GM19193 (cell line): ENCODE results near the gene MAML3.

ENCODE experiments used
- POLR2A ChIP-seq: IDR thresholded peaks from 4 replicates; pipeline ENCODE4 v1.6.1; 2011; ENCODE audit not compliant: insufficient read depth, insufficient read length; ENCODE audit errors: extremely low read depth

The MAML3 gene

DNA sequence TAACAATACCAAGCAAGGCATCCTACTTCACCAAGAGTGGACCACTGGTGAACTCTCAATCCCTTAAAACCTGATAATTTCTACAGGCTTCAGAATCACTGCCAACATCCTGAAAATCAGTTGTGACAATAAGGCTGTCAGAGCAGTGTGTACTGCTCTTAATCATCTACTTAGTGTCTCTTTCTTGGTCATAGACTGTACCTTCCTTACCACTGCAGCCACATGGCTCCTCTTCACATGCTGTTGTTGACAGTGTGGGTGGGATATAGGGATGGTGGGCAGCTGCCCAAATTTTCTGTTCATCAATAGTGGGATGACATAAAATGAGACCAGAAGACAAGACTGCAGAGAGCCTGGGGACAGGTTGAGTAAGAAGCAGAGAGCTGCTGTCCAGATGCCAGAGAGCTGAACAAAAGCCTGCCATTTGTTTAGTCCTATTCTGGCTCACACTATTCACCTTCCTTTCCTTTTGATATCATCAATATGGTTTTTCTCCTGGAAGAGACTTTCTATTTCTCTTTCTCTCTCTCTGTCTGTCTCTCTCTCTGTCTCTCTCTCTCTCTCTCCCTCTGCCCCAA is 309.4 kb downstream of the MAML3 start:
- no peak for TF ChIP-seq POLR2A

DNA sequence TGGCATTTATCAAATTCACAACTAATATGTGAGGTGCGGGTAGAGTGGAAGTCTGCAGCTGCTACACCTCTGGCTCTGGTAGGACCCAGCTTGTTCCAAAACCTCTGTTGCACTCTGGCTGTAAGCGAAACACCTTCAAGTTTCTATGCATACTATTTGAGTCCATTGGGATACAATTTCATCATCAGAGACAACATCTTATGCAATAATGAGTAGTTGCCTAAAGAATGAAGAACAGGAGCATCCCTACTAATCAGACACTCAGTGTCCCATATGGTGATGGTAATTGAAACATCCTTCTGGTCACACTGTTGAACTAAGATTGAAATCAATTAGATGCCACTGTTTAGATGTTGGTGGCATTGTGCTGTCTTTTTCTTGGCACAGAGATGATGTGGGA is 309.9 kb downstream of the MAML3 start:
- TF ChIP-seq POLR2A, result no peak

GRCh38 chr4:139843641-139844040 is 310.3 kb downstream of the MAML3 start:
- no peak for TF ChIP-seq POLR2A

- no peak for TF ChIP-seq POLR2A
These were observed 312.4 kb downstream of the MAML3 start for GRCh38 chr4:139841464-139842195.

GRCh38 chr4:139840773-139841172 is 313.2 kb downstream of the MAML3 start:
- TF ChIP-seq POLR2A, result no peak

DNA sequence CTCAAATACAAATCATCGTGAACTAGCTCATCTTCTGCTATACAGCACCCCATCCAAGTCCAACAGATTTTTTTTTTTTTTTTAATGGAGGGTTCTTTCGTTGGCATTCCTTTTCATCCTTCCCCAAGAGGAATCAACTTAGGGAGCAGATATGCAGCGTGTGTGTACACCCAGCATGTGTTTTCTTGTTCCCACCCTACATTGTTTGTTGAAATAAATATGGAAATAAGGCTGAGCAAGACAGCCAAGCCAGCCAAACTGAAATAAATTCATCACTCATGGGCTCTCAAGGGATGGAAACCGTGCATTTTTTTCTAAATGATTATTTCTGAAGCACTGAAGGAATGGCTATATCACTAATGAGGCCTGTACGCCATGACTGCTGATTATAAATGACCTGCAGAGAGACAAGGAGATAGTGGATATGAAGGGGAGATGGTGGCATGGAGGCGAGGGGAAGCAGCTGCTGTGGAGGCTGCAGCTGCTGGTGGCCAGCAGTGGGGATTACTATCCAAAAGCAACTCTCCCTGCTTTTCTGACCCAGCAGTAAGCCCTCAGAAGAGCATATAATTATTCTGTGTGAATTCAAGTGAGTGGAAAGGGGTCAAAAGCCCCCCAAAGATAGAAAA is 314.5 kb downstream of the MAML3 start:
- TF ChIP-seq POLR2A, result no peak

- no peak for TF ChIP-seq POLR2A
These were observed 315.2 kb downstream of the MAML3 start for GRCh38 chr4:139838811-139839210.

- TF ChIP-seq POLR2A, result no peak
These were observed 319.0 kb downstream of the MAML3 start for GRCh38 chr4:139834981-139835391.

DNA sequence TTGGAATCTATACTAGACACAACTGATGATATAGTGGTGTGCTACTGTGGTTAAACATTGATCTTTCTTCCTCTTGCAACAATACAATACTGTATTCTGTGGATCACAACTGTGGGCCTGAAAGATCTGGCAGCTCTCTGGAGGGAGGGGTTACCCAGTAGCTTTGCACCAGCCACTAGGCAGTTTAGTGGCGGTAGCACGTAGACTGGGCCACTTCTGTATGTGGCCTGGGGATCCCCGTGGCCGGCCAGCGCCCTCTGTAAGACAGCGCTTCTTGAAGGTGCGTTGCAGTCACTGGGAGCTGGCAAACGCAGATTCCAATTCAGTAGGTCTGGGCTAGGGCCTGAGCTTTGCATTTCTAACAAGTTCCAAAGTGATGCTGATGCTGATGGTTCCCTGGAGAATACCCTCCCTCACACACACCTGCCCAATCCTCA is 319.7 kb downstream of the MAML3 start:
- no peak for TF ChIP-seq POLR2A

DNA sequence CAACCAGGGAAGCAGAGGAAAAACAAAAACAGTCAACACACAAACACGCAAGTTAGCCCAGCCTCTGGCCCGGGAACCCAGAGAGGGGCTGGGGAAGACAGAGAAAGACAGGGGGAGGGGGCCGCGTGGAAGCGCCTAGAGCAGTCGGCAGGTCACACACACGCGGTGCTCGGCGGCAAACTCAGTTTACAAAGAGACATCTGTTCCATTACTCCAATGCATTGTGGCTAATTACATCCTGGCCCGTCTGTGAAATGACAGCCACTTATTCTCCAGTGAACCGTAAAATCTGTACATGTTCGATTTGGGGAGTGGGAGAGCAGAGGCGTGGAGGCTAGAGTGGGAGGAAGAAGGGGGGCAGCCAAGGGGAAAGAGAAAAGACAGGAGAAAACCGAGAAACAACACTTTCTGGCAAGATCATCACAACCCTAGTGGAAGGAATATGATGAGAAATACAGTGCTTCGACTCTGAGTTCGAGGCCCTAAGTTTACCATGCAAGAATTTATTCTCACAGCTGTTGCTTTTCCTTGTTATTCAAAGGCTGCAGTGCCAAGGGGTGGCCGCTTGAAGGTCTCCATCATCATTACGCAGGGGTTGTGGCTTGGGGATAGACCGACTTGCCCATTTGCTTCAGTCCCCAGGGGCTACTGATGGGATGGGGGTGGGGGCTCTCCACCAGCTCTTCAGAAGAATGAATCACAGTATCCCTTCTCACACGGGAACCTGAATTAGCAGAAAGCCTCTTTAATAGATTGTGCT is 320.7 kb downstream of the MAML3 start:
- no peak for TF ChIP-seq POLR2A

DNA sequence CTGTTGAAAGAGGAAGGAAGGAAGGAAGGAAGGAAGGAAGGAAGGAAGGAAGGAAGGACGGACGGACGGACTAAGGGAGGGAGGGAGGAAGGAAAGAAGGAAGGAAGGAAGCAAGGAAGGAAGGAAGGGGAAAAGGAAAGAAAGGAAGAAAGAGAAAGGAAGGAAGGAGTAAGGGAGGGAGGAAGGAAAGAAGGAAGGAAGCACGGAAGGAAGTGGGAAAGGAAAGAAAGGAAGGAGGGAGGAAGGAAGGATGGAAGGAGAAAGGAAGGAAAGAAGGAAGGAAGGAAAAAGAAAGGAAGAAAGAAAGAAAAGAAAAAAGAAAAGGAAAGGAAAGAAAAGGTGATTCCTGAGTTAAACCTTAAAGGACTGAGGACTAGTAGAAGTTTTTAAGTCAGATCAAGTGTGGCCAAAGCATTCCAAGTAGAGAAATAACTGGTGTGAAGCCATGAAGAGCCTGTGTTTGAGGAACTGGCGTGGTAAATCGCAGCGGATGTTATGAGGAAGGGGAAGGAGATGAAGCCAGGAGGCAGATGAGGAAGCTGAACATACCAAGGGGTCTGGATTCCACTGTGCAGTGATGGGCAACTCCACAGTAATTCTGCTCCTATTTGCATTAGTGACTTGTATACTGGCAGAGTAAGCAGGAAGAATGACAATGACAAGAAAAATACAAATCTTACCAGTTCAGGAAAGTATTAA is 324.9 kb downstream of the MAML3 start:
- TF ChIP-seq POLR2A, result no peak

- TF ChIP-seq POLR2A, result no peak
These were observed 327.6 kb downstream of the MAML3 start for GRCh38 chr4:139826426-139826825.

GRCh38 chr4:139825523-139826014 is 328.4 kb downstream of the MAML3 start:
- no peak for TF ChIP-seq POLR2A

DNA sequence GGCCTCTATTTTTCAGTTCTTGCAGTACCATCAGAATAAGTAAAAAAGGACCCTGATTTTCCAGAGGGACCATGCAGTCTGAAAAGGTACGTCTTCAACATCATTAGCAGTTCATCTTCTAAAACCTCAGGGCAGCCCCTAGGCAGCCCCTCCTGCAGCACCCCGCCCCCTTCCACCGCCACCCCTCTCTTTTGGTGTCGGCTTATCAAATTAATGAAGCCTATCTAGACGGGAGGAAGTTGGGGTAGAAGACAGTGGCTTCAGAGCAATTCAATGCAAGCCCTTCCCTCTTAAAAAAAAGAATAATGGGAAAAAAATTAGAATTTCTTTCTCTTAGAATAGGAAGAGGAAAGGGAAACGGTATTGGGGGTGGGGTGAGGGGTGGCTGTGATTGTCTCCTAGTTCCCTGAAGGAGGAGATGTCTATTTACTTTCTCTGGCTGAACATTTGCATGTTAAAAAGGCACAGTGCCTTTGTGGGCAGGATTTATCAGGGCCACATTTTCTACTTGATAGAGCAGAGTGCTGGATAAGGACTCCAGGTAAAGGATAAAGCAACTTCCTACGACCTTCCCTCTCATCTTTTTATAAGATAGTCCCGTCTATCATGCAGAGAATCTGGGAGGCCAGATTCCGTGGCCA is 329.0 kb downstream of the MAML3 start:
- TF ChIP-seq POLR2A, result no peak
